Loucy (cell line): ENCODE data around the gene ZNG1F.
"Not testable (repeated sequence)": the region's sequence is repeated elsewhere in the genome, so short reads cannot be mapped to it uniquely, and the experiment has no call there.

Experiments
- H2AFZ ChIP-seq: fragments of 200-600 bp; sonication (generic); 2 replicates; pipeline ENCODE4 v1.6.0; 2016; ENCODE audit warnings: antibody characterized with exemption, mild to moderate bottlenecking, low read length, moderate library complexity
- H3F3A ChIP-seq: fragments of 200-600 bp; 2 replicates; pipeline ENCODE4 v1.6.0; 2016; ENCODE audit warnings: antibody characterized with exemption, low read depth, mild to moderate bottlenecking
- H3K27me3 ChIP-seq: fragments of 200-600 bp; sonication (generic); 2 replicates; pipeline ENCODE4 v1.6.1; 2014; ENCODE audit warnings: low read length, mild to moderate bottlenecking; ENCODE audit not compliant: insufficient read depth, poor library complexity, severe bottlenecking
- H3K36me3 ChIP-seq: fragments of 200-600 bp; sonication (generic); 2 replicates; pipeline ENCODE4 v1.6.1; 2016; ENCODE audit warnings: low read length; ENCODE audit not compliant: insufficient read depth
- H3K4me1 ChIP-seq: fragments of 200-600 bp; sonication (generic); 2 replicates; pipeline ENCODE4 v1.5.1; 2014; ENCODE audit warnings: low read length, mild to moderate bottlenecking; ENCODE audit not compliant: insufficient read depth, poor library complexity, severe bottlenecking
- H3K4me2 ChIP-seq: fragments of 200-600 bp; sonication (generic); 2 replicates; pipeline ENCODE4 v1.6.0; 2014; ENCODE audit warnings: antibody characterized with exemption, low read length, low read depth, mild to moderate bottlenecking; ENCODE audit not compliant: poor library complexity, severe bottlenecking
- H3K4me3 ChIP-seq: fragments of 200-600 bp; sonication (generic); 2 replicates; pipeline ENCODE4 v1.5.1; 2014; ENCODE audit warnings: low read length, mild to moderate bottlenecking, mixed read lengths; ENCODE audit not compliant: poor library complexity, severe bottlenecking
- H3K79me2 ChIP-seq: fragments of 200-600 bp; sonication (generic); 2 replicates; pipeline ENCODE4 v1.6.1; 2014; ENCODE audit warnings: low read length; ENCODE audit not compliant: insufficient read depth
- H3K9ac ChIP-seq: fragments of 200-600 bp; sonication (generic); 2 replicates; pipeline ENCODE4 v1.6.0; 2014; ENCODE audit warnings: mild to moderate bottlenecking, low read depth, low read length, moderate library complexity; ENCODE audit not compliant: poor library complexity, severe bottlenecking
- H3K9me2 ChIP-seq: fragments of 200-600 bp; sonication (generic); replicated peaks from 2 replicates; pipeline ENCODE4 v1.6.1; 2016; ENCODE audit warnings: low read depth, low read length, mixed read lengths
- H3K9me3 ChIP-seq: fragments of 200-600 bp; sonication (generic); 2 replicates; pipeline ENCODE4 v1.6.1; 2014; ENCODE audit warnings: mild to moderate bottlenecking, antibody characterized with exemption, low read length, low read depth; ENCODE audit not compliant: insufficient read depth
- H4K20me1 ChIP-seq: fragments of 200-600 bp; sonication (generic); 2 replicates; pipeline ENCODE4 v1.6.0; 2014; ENCODE audit warnings: antibody characterized with exemption, low read length, mild to moderate bottlenecking; ENCODE audit not compliant: insufficient read depth, poor library complexity, severe bottlenecking

Gene ZNG1F

DNA sequence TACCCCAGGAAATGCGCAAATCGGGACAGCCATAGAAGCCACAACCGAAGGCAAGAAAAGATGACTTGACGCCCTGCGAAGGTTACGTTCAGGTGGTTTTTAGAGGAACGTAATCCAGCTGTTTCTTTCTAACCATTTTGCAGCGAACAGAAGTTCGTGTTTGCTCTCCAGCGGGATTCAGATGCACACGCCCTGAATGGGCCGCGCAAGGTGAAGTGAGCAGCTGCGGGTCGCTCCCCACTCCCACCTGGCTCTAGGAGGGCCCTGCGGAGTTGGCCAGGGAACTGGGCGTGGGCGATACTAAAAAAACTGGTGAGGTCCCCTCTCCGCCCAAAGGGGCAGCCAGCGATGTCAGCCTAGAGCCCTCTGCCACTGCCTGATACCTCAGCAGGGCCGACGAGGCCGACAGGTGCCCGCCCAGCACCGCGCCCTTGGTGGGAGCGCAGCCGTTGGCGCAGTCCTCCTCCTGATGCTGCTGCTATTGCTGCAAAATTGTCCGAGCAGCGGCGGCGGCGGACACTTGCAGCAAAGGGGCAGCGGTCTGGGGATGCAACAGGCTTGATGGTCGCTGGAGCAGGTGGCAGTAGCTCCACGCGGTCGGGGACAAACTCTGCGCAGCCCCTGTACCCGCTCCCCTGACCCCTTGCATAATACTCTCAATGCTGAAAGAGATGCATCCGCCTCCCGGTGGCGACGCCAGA lies 62.2 kb downstream of the ZNG1F start:
- not testable (repeated sequence) for H2AFZ ChIP-seq, H3F3A ChIP-seq, H3K79me2 ChIP-seq, H3K4me2 ChIP-seq, H3K9me3 ChIP-seq, H3K9ac ChIP-seq, H3K4me3 ChIP-seq, H3K4me1 ChIP-seq, H3K27me3 ChIP-seq, H4K20me1 ChIP-seq, H3K36me3 ChIP-seq, H3K9me2 ChIP-seq

GRCh38 chr9:41125936-41126335 lies 63.2 kb downstream of the ZNG1F start:
- not testable (repeated sequence) for H3K9me3 ChIP-seq, H3K9ac ChIP-seq, H3K79me2 ChIP-seq, H2AFZ ChIP-seq, H3K4me1 ChIP-seq, H3F3A ChIP-seq, H3K4me3 ChIP-seq, H3K9me2 ChIP-seq, H3K4me2 ChIP-seq, H3K27me3 ChIP-seq, H4K20me1 ChIP-seq, H3K36me3 ChIP-seq

DNA sequence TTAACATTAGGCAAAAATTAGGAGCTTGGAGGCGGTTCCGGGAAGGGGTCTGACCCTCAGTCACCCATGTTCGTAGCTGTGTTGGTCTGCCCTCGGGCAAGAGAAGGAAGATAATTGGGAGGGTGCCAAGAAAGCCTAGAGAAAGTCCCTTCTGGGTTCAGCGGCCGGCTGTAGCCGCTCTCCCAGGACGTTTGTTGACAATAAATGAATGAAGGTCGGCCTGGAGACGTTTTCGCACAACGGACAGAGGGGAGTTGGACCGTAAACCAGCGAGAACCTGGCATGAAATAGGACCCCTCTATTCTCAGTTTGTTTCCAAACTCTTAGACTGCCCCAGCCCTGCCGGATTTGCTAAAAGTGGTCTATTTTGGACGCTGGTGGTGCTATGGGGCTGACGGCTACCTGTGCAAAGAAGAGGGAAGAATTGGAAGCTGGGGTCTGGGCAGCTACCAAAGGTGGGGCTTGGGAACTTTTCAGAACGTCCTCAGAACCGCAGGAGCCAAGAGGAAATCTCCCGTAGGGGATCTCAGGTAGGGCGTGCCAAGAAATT lies 63.9 kb downstream of the ZNG1F start:
- H3K9me3 ChIP-seq, H3K79me2 ChIP-seq, H3K4me1 ChIP-seq, H3K9me2 ChIP-seq, H2AFZ ChIP-seq, H3K9ac ChIP-seq, H3K27me3 ChIP-seq, H3K4me2 ChIP-seq, H3K4me3 ChIP-seq, H4K20me1 ChIP-seq, H3K36me3 ChIP-seq, H3F3A ChIP-seq: not testable (repeated sequence)

GRCh38 chr9:41124250-41125108 lies 64.6 kb downstream of the ZNG1F start:
- not testable (repeated sequence) for H3K9ac ChIP-seq, H3K36me3 ChIP-seq, H3K4me2 ChIP-seq, H2AFZ ChIP-seq, H3K79me2 ChIP-seq, H3K27me3 ChIP-seq, H3K9me3 ChIP-seq, H3F3A ChIP-seq, H3K9me2 ChIP-seq, H3K4me3 ChIP-seq, H3K4me1 ChIP-seq, H4K20me1 ChIP-seq

DNA sequence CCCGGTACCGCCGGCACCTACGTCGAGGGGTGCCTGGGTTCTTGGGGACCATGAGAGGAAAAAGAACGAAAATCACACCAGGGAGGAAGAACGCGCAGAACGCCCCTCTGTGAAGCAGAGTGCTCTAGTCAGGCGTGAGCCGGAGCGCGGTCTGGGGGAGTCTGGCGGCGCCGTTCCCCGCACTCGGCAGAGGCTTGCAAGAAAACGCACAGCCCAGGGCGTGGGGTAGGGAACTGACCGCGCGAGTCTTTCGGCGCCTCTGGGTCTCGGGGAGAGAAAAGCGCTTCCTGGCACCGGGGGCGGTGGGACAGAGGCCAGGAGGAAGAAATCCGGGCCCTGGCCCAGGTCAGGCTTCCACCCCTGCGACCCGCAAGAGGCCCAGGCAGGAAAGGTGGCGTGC lies 65.3 kb downstream of the ZNG1F start:
- H3K79me2 ChIP-seq, H3K9me3 ChIP-seq, H3K4me2 ChIP-seq, H3K27me3 ChIP-seq, H2AFZ ChIP-seq, H4K20me1 ChIP-seq, H3K9ac ChIP-seq, H3K4me1 ChIP-seq, H3F3A ChIP-seq, H3K36me3 ChIP-seq, H3K9me2 ChIP-seq, H3K4me3 ChIP-seq: not testable (repeated sequence)

GRCh38 chr9:41123396-41123795 lies 65.7 kb downstream of the ZNG1F start:
- not testable (repeated sequence) for H3K9me3 ChIP-seq, H2AFZ ChIP-seq, H3K9me2 ChIP-seq, H3K79me2 ChIP-seq, H3K4me1 ChIP-seq, H3F3A ChIP-seq, H3K4me3 ChIP-seq, H3K36me3 ChIP-seq, H3K9ac ChIP-seq, H4K20me1 ChIP-seq, H3K4me2 ChIP-seq, H3K27me3 ChIP-seq

DNA sequence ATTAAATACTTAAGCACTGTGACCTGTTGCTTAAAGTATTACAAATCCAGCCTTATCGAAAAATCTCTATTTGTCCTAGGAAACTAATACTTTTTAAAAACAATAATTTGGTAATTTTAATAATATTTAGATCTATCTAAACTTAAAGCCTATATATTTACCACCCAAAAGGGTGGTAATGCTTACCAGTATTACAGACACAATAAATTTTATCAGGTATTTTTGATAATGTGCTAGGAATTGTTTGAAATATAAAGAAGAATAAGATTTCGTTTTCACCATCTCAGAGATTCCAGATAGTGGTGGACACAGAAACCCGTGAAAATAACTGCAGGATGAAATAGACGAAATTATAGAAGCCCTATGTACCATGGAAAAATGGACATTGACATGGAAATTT lies 68.4 kb downstream of the ZNG1F start:
- not testable (repeated sequence) for H3K9me2 ChIP-seq, H3K4me1 ChIP-seq, H4K20me1 ChIP-seq, H3K9me3 ChIP-seq, H2AFZ ChIP-seq, H3F3A ChIP-seq, H3K4me3 ChIP-seq, H3K79me2 ChIP-seq, H3K36me3 ChIP-seq, H3K27me3 ChIP-seq, H3K9ac ChIP-seq, H3K4me2 ChIP-seq
